Immature natural killer cell (primary cell): ENCODE measurements around the gene HTT. TPM values are rescaled to one million over a fixed set of nuclear protein-coding genes. Genes with fewer than 3 reads are reported as not detected.

Experiments used
- DNase-seq, 3 donors: peaks; one replicate each; pipeline ENCODE4 v3.0.0; 2022; ENCODE audit warnings: mixed read lengths in 1 of 3
- H3K27ac Mint-ChIP-seq, 6 donors: one replicate each; pipeline ENCODE4 v1.8.0; 2020; ENCODE audit warnings: mixed read lengths in 6 of 6, mild to moderate bottlenecking in 5 of 6, inconsistent platforms in 4 of 6, moderate library complexity in 3 of 6
- H3K27me3 Mint-ChIP-seq, 3 donors: one replicate each; pipeline ENCODE4 v1.8.0; 2020 to 2021; ENCODE audit warnings: low read depth in 3 of 3, mild to moderate bottlenecking in 3 of 3, mixed read lengths in 3 of 3, moderate library complexity in 3 of 3, inconsistent platforms in 1 of 3
- H3K36me3 Mint-ChIP-seq, 3 donors: one replicate each; pipeline ENCODE4 v1.8.0; 2020; ENCODE audit warnings: mixed read lengths in 3 of 3, inconsistent platforms in 2 of 3, mild to moderate bottlenecking in 2 of 3
- H3K4me1 Mint-ChIP-seq, 2 donors: one replicate each; pipeline ENCODE4 v1.8.0; 2020; ENCODE audit warnings: inconsistent platforms in 2 of 2, mild to moderate bottlenecking in 2 of 2, mixed read lengths in 2 of 2, moderate library complexity in 1 of 2
- H3K4me3 Mint-ChIP-seq, 5 donors: one replicate each; pipeline ENCODE4 v1.8.0; 2020; ENCODE audit warnings: mild to moderate bottlenecking in 5 of 5, mixed read lengths in 5 of 5, inconsistent platforms in 3 of 5, moderate library complexity in 3 of 5
- H3K9me3 Mint-ChIP-seq, 6 donors: one replicate each; pipeline ENCODE4 v1.8.0; 2020; ENCODE audit warnings: mild to moderate bottlenecking in 6 of 6, mixed read lengths in 6 of 6, inconsistent platforms in 4 of 6, moderate library complexity in 3 of 6
- polyA plus RNA-seq, 3 donors: library from polyadenylated mRNA; unstranded; fragments of 300-500 nt; fragmentation: Illumina TruSeq; gene quantifications; one replicate each; pipeline ENCODE4 v1.2.3, GENCODE V29; 2021

Gene HTT
- polyA plus RNA-seq, 3 donors from 2014 or later, result 5.3 to 16.9 (median 6.2) TPM

- Mint-ChIP-seq H3K36me3 (peaks cover 31 to 65% (median 39%) of the 10 kb centered on the region in 3 donors), H3K27ac (no peak overlapping the region), H3K27me3 (peaks cover 0 to 2% (median 2%) of the 10 kb centered on the region in 3 donors), H3K4me3 (no peak overlapping the region), H3K4me1 (peaks cover 32 to 48% of the 10 kb centered on the region in 2 donors), H3K9me3 (no peaks in the 10 kb centered on the region)
- no peak for DNase-seq
Measured at GRCh38 chr4:3221996-3222395, 147.5 kb downstream of the HTT start.

- peaks cover 0 to 3% (median 2%) of the 10 kb centered on the region in 3 donors for H3K27me3 Mint-ChIP-seq
- H3K36me3 Mint-ChIP-seq, result peaks cover 23 to 57% (median 35%) of the 10 kb centered on the region in 3 donors
- no peak overlapping the region for H3K4me3 Mint-ChIP-seq
- no peak for DNase-seq
- peak overlapping the region in 1 of 6 donors; percentile 34 for H3K27ac Mint-ChIP-seq
- H3K4me1 Mint-ChIP-seq, result peaks cover 32 to 48% of the 10 kb centered on the region in 2 donors
- no peaks in the 10 kb centered on the region for H3K9me3 Mint-ChIP-seq
Measured at GRCh38 chr4:3223346-3223745, 148.9 kb downstream of the HTT start.

GRCh38 chr4:3223956-3224748 is 149.7 kb downstream of the HTT start:
- no peak overlapping the region for H3K4me3 Mint-ChIP-seq
- H3K27me3 Mint-ChIP-seq, result peaks cover 0 to 5% (median 3%) of the 10 kb centered on the region in 3 donors
- H3K36me3 Mint-ChIP-seq, result peaks cover 24 to 55% (median 34%) of the 10 kb centered on the region in 3 donors
- H3K9me3 Mint-ChIP-seq, result no peaks in the 10 kb centered on the region
- DNase-seq, result no peak
- peaks cover 32 to 44% of the 10 kb centered on the region in 2 donors for H3K4me1 Mint-ChIP-seq
- peak overlapping the region in 4 of 6 donors; percentile 3 to 34 (median 32) for H3K27ac Mint-ChIP-seq

- H3K9me3 Mint-ChIP-seq, result no peaks in the 10 kb centered on the region
- H3K4me1 Mint-ChIP-seq, result peaks cover 22 to 34% of the 10 kb centered on the region in 2 donors
- H3K36me3 Mint-ChIP-seq, result peaks cover 31 to 58% (median 41%) of the 10 kb centered on the region in 3 donors
- DNase-seq, result no peak
- peaks cover 0 to 7% (median 5%) of the 10 kb centered on the region in 3 donors for H3K27me3 Mint-ChIP-seq
- H3K27ac Mint-ChIP-seq, result peak overlapping the region in 3 of 6 donors; percentile 74 to 87 (median 78)
- peak overlapping the region in 1 of 5 donors; percentile 14 for H3K4me3 Mint-ChIP-seq
Measured at GRCh38 chr4:3225071-3225850, 150.8 kb downstream of the HTT start.

- Mint-ChIP-seq H3K27ac (peak overlapping the region in 5 of 6 donors; percentile 30 to 88 (median 79)), H3K4me1 (peaks cover 15 to 27% of the 10 kb centered on the region in 2 donors), H3K36me3 (peaks cover 37 to 65% (median 47%) of the 10 kb centered on the region in 3 donors), H3K4me3 (peak overlapping the region in 1 of 5 donors; percentile 14), H3K27me3 (peaks cover 0 to 7% (median 5%) of the 10 kb centered on the region in 3 donors), H3K9me3 (no peaks in the 10 kb centered on the region)
- DNase-seq, result no peak
Measured at GRCh38 chr4:3225936-3226335, 151.5 kb downstream of the HTT start.

- DNase-seq, result no peak
- peaks cover 32 to 64% (median 45%) of the 10 kb centered on the region in 3 donors for H3K36me3 Mint-ChIP-seq
- H3K27me3 Mint-ChIP-seq, result peaks cover 0 to 7% (median 5%) of the 10 kb centered on the region in 3 donors
- peak overlapping the region; percentile 7 to 74 (median 50) for H3K27ac Mint-ChIP-seq
- H3K9me3 Mint-ChIP-seq, result no peaks in the 10 kb centered on the region
- no peak overlapping the region for H3K4me3 Mint-ChIP-seq
- peaks cover 10 to 22% of the 10 kb centered on the region in 2 donors for H3K4me1 Mint-ChIP-seq
Measured at GRCh38 chr4:3226467-3226866, 152.0 kb downstream of the HTT start.

- peak overlapping the region; percentile 7 to 74 (median 50) for H3K27ac Mint-ChIP-seq
- H3K36me3 Mint-ChIP-seq, result peaks cover 34 to 67% (median 50%) of the 10 kb centered on the region in 3 donors
- H3K27me3 Mint-ChIP-seq, result peaks cover 3 to 7% (median 5%) of the 10 kb centered on the region in 3 donors
- DNase-seq, result no peak
- H3K9me3 Mint-ChIP-seq, result no peaks in the 10 kb centered on the region
- peaks cover 7 to 19% of the 10 kb centered on the region in 2 donors for H3K4me1 Mint-ChIP-seq
- H3K4me3 Mint-ChIP-seq, result no peak overlapping the region
Measured at GRCh38 chr4:3226944-3227343, 152.5 kb downstream of the HTT start.

GRCh38 chr4:3227878-3228675 is 153.6 kb downstream of the HTT start:
- Mint-ChIP-seq H3K4me1 (peaks cover 7 to 16% of the 10 kb centered on the region in 2 donors), H3K9me3 (no peaks in the 10 kb centered on the region), H3K36me3 (peaks cover 25 to 65% (median 46%) of the 10 kb centered on the region in 3 donors), H3K27me3 (peaks cover 3 to 7% (median 5%) of the 10 kb centered on the region in 3 donors), H3K27ac (peak overlapping the region in 1 of 6 donors; percentile 57), H3K4me3 (no peak overlapping the region)
- DNase-seq, result no peak

- H3K27me3 Mint-ChIP-seq, result peaks cover 6 to 9% (median 7%) of the 10 kb centered on the region in 3 donors
- peaks cover 30 to 65% (median 44%) of the 10 kb centered on the region in 3 donors for H3K36me3 Mint-ChIP-seq
- peak overlapping the region; percentile 1 to 92 (median 66) for H3K27ac Mint-ChIP-seq
- no peak for DNase-seq
- no peak overlapping the region for H3K4me3 Mint-ChIP-seq
- H3K4me1 Mint-ChIP-seq, result peaks cover 7 to 16% of the 10 kb centered on the region in 2 donors
- no peaks in the 10 kb centered on the region for H3K9me3 Mint-ChIP-seq
Measured at GRCh38 chr4:3228881-3229280, 154.4 kb downstream of the HTT start.

GRCh38 chr4:3229328-3229727 is 154.8 kb downstream of the HTT start:
- no peak overlapping the region for H3K4me3 Mint-ChIP-seq

GRCh38 chr4:3229964-3230363 is 155.5 kb downstream of the HTT start:
- H3K9me3 Mint-ChIP-seq, result no peaks in the 10 kb centered on the region
- peaks cover 34 to 65% (median 39%) of the 10 kb centered on the region in 3 donors for H3K36me3 Mint-ChIP-seq
- peaks cover 6 to 8% (median 8%) of the 10 kb centered on the region in 3 donors for H3K27me3 Mint-ChIP-seq
- H3K4me3 Mint-ChIP-seq, result no peak overlapping the region
- DNase-seq, result no peak
- peaks cover under 1 to 12% of the 10 kb centered on the region in 2 donors for H3K4me1 Mint-ChIP-seq
- H3K27ac Mint-ChIP-seq, result peak overlapping the region in 2 of 6 donors; percentile 68 to 92

More at GRCh38 chr4:3229328-3229727, 154.8 kb downstream of the HTT start:
- peaks cover 7 to 8% (median 8%) of the 10 kb centered on the region in 3 donors for H3K27me3 Mint-ChIP-seq
- peaks cover 33 to 64% (median 43%) of the 10 kb centered on the region in 3 donors for H3K36me3 Mint-ChIP-seq
- peaks cover 6 to 14% of the 10 kb centered on the region in 2 donors for H3K4me1 Mint-ChIP-seq
- DNase-seq, result no peak
- H3K27ac Mint-ChIP-seq, result peak overlapping the region; percentile 1 to 92 (median 66)
- no peaks in the 10 kb centered on the region for H3K9me3 Mint-ChIP-seq

- no peak for DNase-seq
- H3K9me3 Mint-ChIP-seq, result no peaks in the 10 kb centered on the region
- H3K36me3 Mint-ChIP-seq, result peaks cover 34 to 69% (median 35%) of the 10 kb centered on the region in 3 donors
- no peak overlapping the region for H3K27ac Mint-ChIP-seq
- peaks cover 0 to 3% of the 10 kb centered on the region in 2 donors for H3K4me1 Mint-ChIP-seq
- peaks cover 6 to 8% (median 7%) of the 10 kb centered on the region in 3 donors for H3K27me3 Mint-ChIP-seq
- no peak overlapping the region for H3K4me3 Mint-ChIP-seq
Measured at GRCh38 chr4:3231471-3231870, 157.0 kb downstream of the HTT start.

GRCh38 chr4:3232001-3232400 is 157.5 kb downstream of the HTT start:
- peaks cover 34 to 65% (median 35%) of the 10 kb centered on the region in 3 donors for H3K36me3 Mint-ChIP-seq
- peak overlapping the region in 1 of 6 donors; percentile 34 for H3K27ac Mint-ChIP-seq
- H3K4me3 Mint-ChIP-seq, result no peak overlapping the region
- no peak for DNase-seq
- no peaks in the 10 kb centered on the region for H3K9me3 Mint-ChIP-seq
- H3K4me1 Mint-ChIP-seq, result no peaks in the 10 kb centered on the region
- H3K27me3 Mint-ChIP-seq, result peaks cover 6 to 8% (median 7%) of the 10 kb centered on the region in 3 donors
